ENCODE measurements around the gene EIF4G1. TPM values are rescaled to one million over a fixed set of nuclear protein-coding genes. Genes with fewer than 3 reads are reported as not detected.
"Not testable (repeated sequence)": the region's sequence is repeated elsewhere in the genome, so short reads cannot be mapped to it uniquely, and the experiment has no call there.

Gene EIF4G1
- total RNA-seq, 1 donor from 2014 or later: 192 TPM

- no peaks in the 10 kb centered on the region for H3K27me3 ChIP-seq
- peak overlapping the region; percentile 88 to 96 for H3K4me3 ChIP-seq
- H3K4me1 ChIP-seq: peaks cover 7 to 16% of the 10 kb centered on the region in 2 donors
- H3K9me3 ChIP-seq: no peaks in the 10 kb centered on the region
- peak overlapping the region; percentile 97 to 99 for H3K27ac ChIP-seq
- no peak for TF ChIP-seq CTCF (IDR thresholded peaks at IDR 0.05)
- no peak for DNase-seq (ENCODE audit: low spot score in 2 of 2)
- peaks cover 33 to 40% of the 10 kb centered on the region in 2 donors for H3K36me3 ChIP-seq
- intact Hi-C loops (cut with DNase I): loop anchor here (5.0 to 10.0 kb wide), 2 partner anchors 152 to 704 kb away; partner anchors contain the start of genes ABCF3 and KLHL24
Measured at GRCh38 chr3:184339001-184339400, 24.6 kb downstream of the EIF4G1 start.

- H3K27ac ChIP-seq: peak overlapping the region in 1 of 2 donors; percentile 97
- intact Hi-C loops (cut with DNase I): loop anchor here (5.0 to 10.0 kb wide), 2 partner anchors 152 to 705 kb away; partner anchors contain the start of genes ABCF3 and KLHL24
Measured at GRCh38 chr3:184339451-184340135, 25.2 kb downstream of the EIF4G1 start.

GRCh38 chr3:184341925-184342324 is 27.5 kb downstream of the EIF4G1 start:
- TF ChIP-seq CTCF (IDR thresholded peaks at IDR 0.05): no peak
- Histone ChIP-seq H3K4me1 (peaks cover 7 to 16% of the 10 kb centered on the region in 2 donors), H3K4me3 (no peak overlapping the region), H3K27me3 (no peaks in the 10 kb centered on the region), H3K9me3 (no peaks in the 10 kb centered on the region), H3K36me3 (peaks cover 35 to 44% of the 10 kb centered on the region in 2 donors), H3K27ac (no peak overlapping the region)
- intact Hi-C loops (cut with DNase I): no loop called here
- DNase-seq (ENCODE audit: low spot score in 2 of 2): no peak

More at GRCh38 chr3:184339451-184340135, 25.2 kb downstream of the EIF4G1 start:
- Histone ChIP-seq H3K36me3 (peaks cover 34 to 40% of the 10 kb centered on the region in 2 donors), H3K4me1 (peaks cover 7 to 16% of the 10 kb centered on the region in 2 donors), H3K4me3 (peak overlapping the region in 1 of 2 donors; percentile 88)
- not testable (repeated sequence) for H3K27me3 ChIP-seq; DNase-seq (ENCODE audit: low spot score in 2 of 2); H3K9me3 ChIP-seq

- H3K9me3 ChIP-seq: no peaks in the 10 kb centered on the region
- DNase-seq (ENCODE audit: low spot score in 2 of 2): no peak
- no peaks in the 10 kb centered on the region for H3K27me3 ChIP-seq
- H3K4me3 ChIP-seq: no peak overlapping the region
- H3K27ac ChIP-seq: no peak overlapping the region
- TF ChIP-seq CTCF (IDR thresholded peaks at IDR 0.05): no peak
- intact Hi-C loops (cut with DNase I): no loop called here
- H3K4me1 ChIP-seq: peaks cover 7 to 11% of the 10 kb centered on the region in 2 donors
- peaks cover 35 to 44% of the 10 kb centered on the region in 2 donors for H3K36me3 ChIP-seq
Measured at GRCh38 chr3:184343200-184343876, 28.9 kb downstream of the EIF4G1 start.

- no peak for TF ChIP-seq CTCF (IDR thresholded peaks at IDR 0.05)
- H3K9me3 ChIP-seq: no peaks in the 10 kb centered on the region
- no peak for DNase-seq (ENCODE audit: low spot score in 2 of 2)
- peaks cover 0 to 2% of the 10 kb centered on the region in 2 donors for H3K4me1 ChIP-seq
- intact Hi-C loops (cut with DNase I): no loop called here
- H3K27ac ChIP-seq: peak overlapping the region in 1 of 2 donors; percentile 0
- H3K27me3 ChIP-seq: no peaks in the 10 kb centered on the region
- H3K36me3 ChIP-seq: peaks cover 35 to 44% of the 10 kb centered on the region in 2 donors
- H3K4me3 ChIP-seq: no peak overlapping the region
Measured at GRCh38 chr3:184344579-184345316, 30.3 kb downstream of the EIF4G1 start.
